HepG2 (cell line): ENCODE measurements around the gene CDR2L. TPM values are rescaled to one million over a fixed set of nuclear protein-coding genes. Genes with fewer than 3 reads are reported as not detected.

Source experiments
- ATAC-seq: fragments of 200-7000 bp; cut with Tn5 transposase; 3 replicates; pipeline ENCODE4 v1.9.1; 2020; ENCODE audit warnings: mild to moderate bottlenecking, moderate library complexity
- BruUV-seq: library from RNA; stranded (reverse); fragments of 400-500 nt; replicated peaks from 2 replicates; lab custom pipeline; 2021; lab: Mats Ljungman, UMichigan
- CTCF ChIA-PET: fragments of 300-600 bp; formaldehyde crosslinking; extraction: SDS; loops from one replicate; lab custom pipeline; 2021; ENCODE audit warnings: low total read pairs, inconsistent platforms, low intra/inter-chr PET ratio; lab: Yijun Ruan, JAX
- POLR2A ChIA-PET: fragments of 350-600 bp; sonication (Branson Sonifier 250); formaldehyde crosslinking; loops from one replicate; lab custom pipeline; 2020; ENCODE audit warnings: antibody characterized with exemption, inconsistent platforms; lab: Yijun Ruan, JAX
- DNase-seq: peaks from one replicate; pipeline ENCODE4 v3.0.0-alpha.2; 2015; ENCODE audit warnings: low spot score
- FAIRE-seq: peaks from 3 replicates; lab custom pipeline; 2011; peaks lifted over from hg19 to GRCh38; lab: Jason Lieb, UNC
- H2AFZ ChIP-seq: one replicate; pipeline ENCODE4 v1.6.1; 2011; ENCODE audit warnings: low read length, inconsistent platforms
- H3K27ac ChIP-seq: fragments of 300-600 bp; 3 replicates; pipeline ENCODE4 v1.8.0; 2011; ENCODE audit warnings: mixed run types, mild to moderate bottlenecking, mixed read lengths, low read length, inconsistent platforms; ENCODE audit not compliant: insufficient read depth; ENCODE audit errors: extremely low read length
- H3K27me3 ChIP-seq, 2 experiments: fragments of 200-600 bp in 1 of 2; 2 replicates in 1 of 2; 3 replicates in 1 of 2; pipeline versions ENCODE4 v1.6.0 to v1.8.0; 2011; ENCODE audit warnings: low read length in 2 of 2, mild to moderate bottlenecking in 2 of 2, moderate library complexity in 2 of 2, inconsistent platforms in 1 of 2; ENCODE audit not compliant: insufficient read depth in 2 of 2, control insufficient read depth in 1 of 2
- H3K36me3 ChIP-seq, 2 experiments: fragments of 200-600 bp in 1 of 2; replicated peaks in 1 of 2; 2 replicates in 1 of 2; 3 replicates in 1 of 2; pipeline versions ENCODE4 v1.5.1 to v1.8.0; 2011; ENCODE audit warnings: low read length in 2 of 2, inconsistent platforms in 1 of 2; ENCODE audit not compliant: insufficient read depth in 2 of 2, control insufficient read depth in 1 of 2
- H3K4me1 ChIP-seq: 2 replicates; pipeline ENCODE4 v1.5.1; 2012; ENCODE audit warnings: low read length, inconsistent platforms; ENCODE audit not compliant: insufficient read depth
- H3K4me2 ChIP-seq: 2 replicates; pipeline ENCODE4 v1.6.0; 2011; ENCODE audit warnings: low read depth, low read length, inconsistent platforms
- H3K4me3 ChIP-seq, 3 experiments: fragments of 200-600 bp in 1 of 3; sonication (generic), shearing (Covaris generic) in 1 of 3; replicated peaks in 1 of 3; 2 replicates each; pipeline ENCODE4 v1.5.1; 2011 to 2016; ENCODE audit warnings: low read length in 3 of 3, inconsistent platforms in 2 of 3, low read depth in 2 of 3, mild to moderate bottlenecking in 2 of 3, control low read depth in 1 of 3, mixed read lengths in 1 of 3; ENCODE audit not compliant: insufficient read depth in 1 of 3
- H3K79me2 ChIP-seq: one replicate; pipeline ENCODE4 v1.6.1; 2011; ENCODE audit warnings: low read length, inconsistent platforms; ENCODE audit not compliant: insufficient read depth
- H3K9ac ChIP-seq: 2 replicates; pipeline ENCODE4 v1.6.0; 2011; ENCODE audit warnings: mild to moderate bottlenecking, low read depth, low read length, inconsistent platforms; ENCODE audit not compliant: insufficient read depth
- H3K9me3 ChIP-seq: 2 replicates; pipeline ENCODE4 v1.5.1; 2012; ENCODE audit warnings: mild to moderate bottlenecking, low read length
- H4K20me1 ChIP-seq: 2 replicates; pipeline ENCODE4 v1.6.0; 2011; ENCODE audit warnings: inconsistent platforms, mild to moderate bottlenecking, low read length, moderate library complexity; ENCODE audit not compliant: insufficient read depth
- BCL6 ChIP-seq: IDR thresholded peaks from 2 replicates; pipeline ENCODE4 v1.6.1; 2016; ENCODE audit warnings: missing genetic modification reagents, missing compliant biosample characterization
- GABPA ChIP-seq, 2 experiments: IDR thresholded peaks; 2 replicates each; pipeline ENCODE4 v1.6.1; 2011 to 2016; ENCODE audit warnings: low read depth in 2 of 2, low read length in 1 of 2, missing biosample characterization in 1 of 2, missing genetic modification characterization in 1 of 2
- KLF15 ChIP-seq: sonication (generic); formaldehyde crosslinking; IDR thresholded peaks from 2 replicates; pipeline ENCODE4 v1.8.1; 2023; ENCODE audit warnings: borderline replicate concordance, mild to moderate bottlenecking, inconsistent platforms, missing genetic modification reagents, mixed read lengths
- MEIS2 ChIP-seq: sonication (generic); formaldehyde crosslinking; IDR thresholded peaks from 2 replicates; pipeline ENCODE4 v1.9.0; 2021; ENCODE audit warnings: mild to moderate bottlenecking, missing genetic modification reagents
- MXI1 ChIP-seq: IDR thresholded peaks from 3 replicates; pipeline ENCODE4 v1.6.1; 2012; ENCODE audit warnings: low read depth, low read length, inconsistent platforms, borderline replicate concordance
- NR2F2 ChIP-seq: IDR thresholded peaks from 2 replicates; pipeline ENCODE4 v1.6.1; 2012; ENCODE audit warnings: low read depth, inconsistent platforms, borderline replicate concordance
- PCBP1 ChIP-seq: fragments of 200-400 bp; formaldehyde crosslinking; IDR thresholded peaks from 2 replicates; pipeline ENCODE4 v1.6.1; 2017; ENCODE audit warnings: mild to moderate bottlenecking, low read depth, low read length, borderline replicate concordance
- PTBP1 ChIP-seq: fragments of 200-400 bp; formaldehyde crosslinking; IDR thresholded peaks from 2 replicates; pipeline ENCODE4 v1.6.1; 2018; ENCODE audit warnings: low read length, low read depth; ENCODE audit not compliant: poor library complexity, severe bottlenecking
- RBM39 ChIP-seq: fragments of 200-400 bp; formaldehyde crosslinking; IDR thresholded peaks from one replicate; pipeline ENCODE4 v1.6.1; 2018; ENCODE audit warnings: antibody characterized with exemption, mild to moderate bottlenecking, low read depth, low read length; ENCODE audit not compliant: poor library complexity, severe bottlenecking
- ZBTB20 ChIP-seq: sonication (generic); formaldehyde crosslinking; IDR thresholded peaks from 2 replicates; pipeline ENCODE4 v1.8.1; 2023; ENCODE audit warnings: missing genetic modification reagents, low read depth, mild to moderate bottlenecking, borderline replicate concordance
- ZNF12 ChIP-seq: sonication (generic); formaldehyde crosslinking; IDR thresholded peaks from 2 replicates; pipeline ENCODE4 v1.5.0; 2020; ENCODE audit warnings: missing genetic modification reagents
- ZNF737 ChIP-seq: sonication (generic); formaldehyde crosslinking; IDR thresholded peaks from 2 replicates; pipeline ENCODE4 v1.5.0; 2020; ENCODE audit warnings: missing genetic modification reagents, mild to moderate bottlenecking, borderline replicate concordance
- ZNF772 ChIP-seq: sonication (generic); formaldehyde crosslinking; IDR thresholded peaks from 2 replicates; pipeline ENCODE4 v1.5.0; 2020; ENCODE audit warnings: mild to moderate bottlenecking, missing genetic modification reagents
- ZNF816 ChIP-seq: sonication (generic); formaldehyde crosslinking; IDR thresholded peaks from 2 replicates; pipeline ENCODE4 v1.8.0; 2022; ENCODE audit warnings: missing genetic modification reagents, mild to moderate bottlenecking, borderline replicate concordance
- ZNF841 ChIP-seq: sonication (generic); formaldehyde crosslinking; IDR thresholded peaks from 2 replicates; pipeline ENCODE4 v1.8.1; 2023; ENCODE audit warnings: missing genetic modification reagents, borderline replicate concordance
- WGBS: methylation state at CpG from one replicate; pipeline ENCODE4 v1.1.6; 2017; ENCODE audit warnings: low lambda C conversion rate; 5-methylcytosine and 5-hydroxymethylcytosine counted together
- in situ Hi-C: cut with HindIII; loops from 2 replicates; pipeline ENCODE4 v1.10.0; 2017; ENCODE audit warnings: low pct_unique_long_range_greater_than_20kb; ENCODE audit not compliant: extremely low pct_ligation_motif_present
- intact Hi-C: fragments of 100-400 bp; cut with micrococcal nuclease; formaldehyde crosslinking; loops from one replicate; pipeline ENCODE4 v1.10.0; 2022; ENCODE audit not compliant: unreplicated experiment
- polyA plus RNA-seq, 8 experiments: library from polyadenylated mRNA; depleted of rRNA in 3 of 8; stranded (reverse) in 7 of 8; unstranded in 1 of 8; fragments of >200 nt; fragmentation: Illumina TruSeq in 4 of 8; extraction: Trizol in 4 of 8; gene quantifications; 2 replicates each; pipeline versions ENCODE4 v1.2.1 to v1.2.3, GENCODE V29; 2011 to 2016; ENCODE audit warnings: low read depth in 4 of 8, missing spikeins in 1 of 8, mixed read lengths in 1 of 8; ENCODE audit not compliant: insufficient read depth in 1 of 8
- total RNA-seq, 5 experiments: library from RNA; depleted of rRNA; stranded (reverse); fragments of >200 nt; fragmentation: Illumina TruSeq; extraction: Trizol; gene quantifications; 2 replicates each; pipeline ENCODE4 v1.2.3, GENCODE V29; 2016; ENCODE audit warnings: low read depth in 1 of 5
- TF ChIP-seq, protein P1 (sequence below): sonication (generic); formaldehyde crosslinking; IDR thresholded peaks from 2 replicates; pipeline ENCODE4 v1.8.0; 2022; ENCODE audit warnings: missing genetic modification reagents, mild to moderate bottlenecking, inconsistent platforms, borderline replicate concordance
- TF ChIP-seq, protein P2 (sequence below): sonication (generic); formaldehyde crosslinking; IDR thresholded peaks from 2 replicates; pipeline ENCODE4 v1.8.0; 2022; ENCODE audit warnings: mild to moderate bottlenecking, missing genetic modification reagents, borderline replicate concordance
- TF ChIP-seq, protein P3 (sequence below): IDR thresholded peaks from 2 replicates; pipeline ENCODE4 v1.6.1; 2016; ENCODE audit warnings: missing compliant biosample characterization, missing genetic modification reagents, borderline replicate concordance

Gene CDR2L
- total and polyA plus RNA-seq, 2 of the 13 experiments (the other 11 are each of a cell fraction or from before 2014, with no cell fraction given) = 1.9 to 2.1 TPM

DNA sequence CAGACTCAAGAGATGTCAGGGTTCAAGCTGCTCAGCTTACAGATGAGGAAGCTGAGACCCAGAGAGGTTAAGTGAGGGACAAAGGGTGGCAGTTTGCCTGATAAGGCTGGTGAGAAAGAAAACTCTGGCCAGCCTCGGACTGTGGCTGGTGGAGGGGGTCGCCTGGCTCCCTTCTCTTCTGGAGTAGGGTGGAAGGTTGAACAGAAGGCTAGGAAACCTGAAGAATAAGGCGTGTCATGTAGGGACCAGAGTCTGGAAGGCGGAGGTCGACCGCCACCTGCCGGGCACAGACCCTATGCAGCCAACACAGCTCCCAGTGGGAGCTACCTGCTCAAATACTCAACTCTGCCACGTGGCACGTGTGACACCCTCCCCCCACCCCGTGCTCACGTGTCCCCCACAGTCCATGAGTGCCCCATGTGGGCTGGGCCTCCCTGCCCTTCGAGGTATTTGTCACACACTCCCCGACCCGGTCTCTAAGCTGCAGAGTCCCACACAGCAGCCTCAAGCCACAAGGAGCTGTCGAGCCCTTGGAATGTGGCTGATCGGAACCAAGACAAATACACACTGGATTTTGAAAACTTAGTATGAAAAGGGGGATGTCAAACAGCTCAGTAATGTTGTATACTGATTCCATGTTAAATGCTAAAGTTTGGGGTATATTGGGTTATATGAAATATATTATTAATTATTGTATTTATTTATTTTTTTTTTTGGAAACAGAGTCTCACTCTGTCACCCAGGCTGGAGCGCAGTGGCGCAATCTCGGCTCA, 26.7 kb upstream of the CDR2L start:
- Histone ChIP-seq H3K27ac (no peak overlapping the region), H3K9ac (no peak overlapping the region), H2AFZ (no peak overlapping the region), H4K20me1 (no peaks in the 10 kb centered on the region), H3K27me3 (no peaks in the 10 kb centered on the region; a peak in 2 of 5 replicates), H3K79me2 (no peaks in the 10 kb centered on the region), H3K4me1 (peaks cover 6% of the 10 kb centered on the region; the same call in 1 of the 2 replicates), H3K9me3 (no peaks in the 10 kb centered on the region), H3K4me3 (no peak overlapping the region; a peak in 1 of 6 replicates), H3K36me3 (no peaks in the 10 kb centered on the region), H3K4me2 (peak overlapping the region; percentile 52)
- DNase-seq (peak; percentile 83), ATAC-seq (peak; percentile 67), FAIRE-seq (peak; percentile 98)
- 23% methylated on average over 19 of the region's 19 CpGs for WGBS
- ChIA-PET CTCF (interaction anchor here (0.7 to 2.6 kb wide), 10 partner anchors 31 to 169 kb away, joined by 3 to 44 read pairs (median 4); partner anchors contain the start of genes MRPL58, OTOP2 and USH1G), POLR2A (interaction anchor here (0.6 to 5.2 kb wide), 14 partner anchors 10 to 170 kb away, joined by 3 to 94 read pairs (median 8); partner anchors contain the start of genes ARMC7, CDR2L, FDXR and HID1)
- intact Hi-C loops = loop anchor here (1.0 to 5.0 kb wide), 4 partner anchors 22 to 168 kb away; no protein-coding TSS in a partner anchor
- in situ Hi-C loops = loop anchor here (5.0 to 10.0 kb wide), 2 partner anchors 47 to 454 kb away; no protein-coding TSS in a partner anchor
- no TSS peak for BruUV-seq
- TF ChIP-seq ZNF841 (CRISPR knock-in tag) (no peak), ZNF772 (CRISPR knock-in tag) (no peak), ZNF816 (no peak), ZBTB20 (CRISPR knock-in tag) (peak; percentile 54; the same call in 1 of the 2 replicates), NR2F2 (no peak; the same call in 1 of the 2 replicates), ZNF737 (no peak), KLF15 (CRISPR knock-in tag) (peak; percentile 75; the same call in 1 of the 2 replicates), RBM39 (no peak), MXI1 (peak; percentile 45; the same call in 2 of the 3 replicates), PCBP1 (no peak), MEIS2 (CRISPR knock-in tag) (peak; percentile 69; the same call in 1 of the 2 replicates), ZNF12 (peak; percentile 72), BCL6 (peak; percentile 74), PTBP1 (no peak), GABPA (IDR thresholded peaks at IDR 0.05; ENCODE audit: low read depth, low read length) (no peak), GABPA (CRISPR knock-in tag; IDR thresholded peaks at IDR 0.05; ENCODE audit: low read depth) (no peak)
- TF ChIP-seq, protein P1, sequence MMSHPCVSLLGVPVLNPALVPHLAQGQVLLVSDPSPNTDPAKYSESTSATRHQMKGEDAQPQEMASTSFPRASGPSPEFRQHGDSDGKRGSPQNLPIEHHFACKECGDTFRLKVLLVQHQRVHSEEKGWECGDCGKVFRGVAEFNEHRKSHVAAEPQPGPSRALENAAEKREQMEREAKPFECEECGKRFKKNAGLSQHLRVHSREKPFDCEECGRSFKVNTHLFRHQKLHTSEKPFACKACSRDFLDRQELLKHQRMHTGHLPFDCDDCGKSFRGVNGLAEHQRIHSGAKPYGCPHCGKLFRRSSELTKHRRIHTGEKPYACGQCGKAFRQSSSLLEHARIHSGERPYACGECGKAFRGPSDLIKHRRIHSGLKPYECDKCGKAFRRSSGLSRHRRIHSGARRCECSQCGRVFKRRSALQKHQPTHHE (CRISPR knock-in tag) = no peak; the same call in 1 of the 2 replicates
- TF ChIP-seq, protein P2, sequence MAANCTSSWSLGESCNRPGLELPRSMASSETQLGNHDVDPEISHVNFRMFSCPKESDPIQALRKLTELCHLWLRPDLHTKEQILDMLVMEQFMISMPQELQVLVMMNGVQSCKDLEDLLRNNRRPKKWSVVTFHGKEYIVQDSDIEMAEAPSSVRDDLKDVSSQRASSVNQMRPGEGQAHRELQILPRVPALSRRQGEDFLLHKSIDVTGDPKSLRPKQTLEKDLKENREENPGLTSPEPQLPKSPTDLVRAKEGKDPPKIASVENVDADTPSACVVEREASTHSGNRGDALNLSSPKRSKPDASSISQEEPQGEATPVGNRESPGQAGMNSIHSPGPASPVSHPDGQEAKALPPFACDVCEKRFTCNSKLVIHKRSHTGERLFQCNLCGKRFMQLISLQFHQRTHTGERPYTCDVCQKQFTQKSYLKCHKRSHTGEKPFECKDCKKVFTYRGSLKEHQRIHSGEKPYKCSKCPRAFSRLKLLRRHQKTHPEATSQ = peak; percentile 91
- TF ChIP-seq, protein P3, sequence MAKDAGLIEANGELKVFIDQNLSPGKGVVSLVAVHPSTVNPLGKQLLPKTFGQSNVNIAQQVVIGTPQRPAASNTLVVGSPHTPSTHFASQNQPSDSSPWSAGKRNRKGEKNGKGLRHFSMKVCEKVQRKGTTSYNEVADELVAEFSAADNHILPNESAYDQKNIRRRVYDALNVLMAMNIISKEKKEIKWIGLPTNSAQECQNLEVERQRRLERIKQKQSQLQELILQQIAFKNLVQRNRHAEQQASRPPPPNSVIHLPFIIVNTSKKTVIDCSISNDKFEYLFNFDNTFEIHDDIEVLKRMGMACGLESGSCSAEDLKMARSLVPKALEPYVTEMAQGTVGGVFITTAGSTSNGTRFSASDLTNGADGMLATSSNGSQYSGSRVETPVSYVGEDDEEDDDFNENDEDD (CRISPR knock-in tag) = peak; percentile 84; the same call in 1 of the 2 replicates
